Left lung (tissue), 10 donors: ENCODE results near the gene PODXL. TPM values are rescaled to one million over a fixed set of nuclear protein-coding genes. Genes with fewer than 3 reads are reported as not detected.

Experiments
- ATAC-seq: fragments of 200-7000 bp; cut with Tn5 transposase; one replicate; pipeline ENCODE4 v1.9.1; 2020; ENCODE audit warnings: moderate library complexity
- DNase-seq, 4 donors: peaks; one replicate each; pipeline ENCODE4 v3.0.0-alpha.2; 2013 to 2020
- H3K27ac ChIP-seq, 2 donors: fragments of 200-600 bp; sonication (generic) in 1 of 2; one replicate each; pipeline versions ENCODE4 v1.5.0 to v1.8.0; 2020 to 2021
- H3K27me3 ChIP-seq, 2 donors: fragments of 200-600 bp; sonication (generic) in 1 of 2; one replicate each; pipeline versions ENCODE4 v1.5.0 to v1.8.0; 2020 to 2021
- H3K36me3 ChIP-seq, 2 donors: fragments of 200-600 bp; sonication (generic) in 1 of 2; one replicate each; pipeline versions ENCODE4 v1.5.0 to v1.8.0; 2020 to 2021
- H3K4me1 ChIP-seq, 2 donors: fragments of 200-600 bp; one replicate each; pipeline ENCODE4 v1.8.0; 2021
- H3K4me3 ChIP-seq, 2 donors: fragments of 200-600 bp; sonication (generic) in 1 of 2; one replicate each; pipeline versions ENCODE4 v1.5.0 to v1.8.0; 2020 to 2021; ENCODE audit warnings: mild to moderate bottlenecking in 1 of 2
- H3K9me3 ChIP-seq, 2 donors: fragments of 200-600 bp; sonication (generic) in 1 of 2; one replicate each; pipeline versions ENCODE4 v1.5.0 to v1.8.0; 2020 to 2021
- CTCF ChIP-seq, 2 donors: fragments of 200-600 bp; sonication (generic) in 1 of 2; IDR thresholded peaks; one replicate each; pipeline versions ENCODE4 v1.5.0 to v1.8.0; 2021; ENCODE audit warnings: antibody characterized with exemption in 2 of 2
- intact Hi-C, 2 donors: fragments of 100-400 bp; cut with DNase I; formaldehyde crosslinking; loops; one replicate each; pipeline versions ENCODE4 v1.11.2 to v1.14.2; 2022
- polyA plus RNA-seq, 6 donors: library from polyadenylated mRNA; unstranded; fragments of 120-200 nt; gene quantifications; one replicate each; pipeline ENCODE4 v1.2.1, GENCODE V29; 2013; ENCODE audit not compliant: insufficient read length in 6 of 6
- total RNA-seq, 2 donors: library from RNA; stranded (reverse); fragmentation: NEBNext Ultra II Directional; extraction: Animal tissue kit (Norgen Biotek cat#: 25700); gene quantifications; one replicate each; pipeline ENCODE4 v1.2.1, GENCODE V29; 2021
- donor health status: DM: no; HTN: yes; CAD: no.
- donor health status: DM: no; HTN: no; CAD: no.

PODXL gene
- total and polyA plus RNA-seq, 8 donors: 52.3 to 124 (median 63.0) TPM

- peak overlapping the region in 1 of 2 donors; percentile 66 for H3K4me3 ChIP-seq
- TF ChIP-seq CTCF (IDR thresholded peaks at IDR 0.05): no peak
- DNase-seq (no peak), ATAC-seq (no peak)
- no peaks in the 10 kb centered on the region for H3K9me3 ChIP-seq
- H3K36me3 ChIP-seq: no peaks in the 10 kb centered on the region
- H3K4me1 ChIP-seq: peaks cover 19 to 28% of the 10 kb centered on the region in 2 donors
- intact Hi-C loops: no loop called here
- peak overlapping the region in 1 of 2 donors; percentile 56 for H3K27ac ChIP-seq
- H3K27me3 ChIP-seq: peaks cover 11 to 50% of the 10 kb centered on the region in 2 donors
Measured at GRCh38 chr7:131553931-131554330, 2.5 kb downstream of the PODXL start.

GRCh38 chr7:131552053-131552452, 4.4 kb downstream of the PODXL start:
- DNase-seq: no peak
- Histone ChIP-seq H3K27me3 (peaks cover 4 to 31% of the 10 kb centered on the region in 2 donors), H3K4me3 (peak overlapping the region in 1 of 2 donors; percentile 66), H3K4me1 (peaks cover 7 to 16% of the 10 kb centered on the region in 2 donors), H3K9me3 (no peaks in the 10 kb centered on the region), H3K36me3 (no peaks in the 10 kb centered on the region), H3K27ac (peak overlapping the region in 1 of 2 donors; percentile 15)
- no peak for ATAC-seq
- no peak for TF ChIP-seq CTCF (IDR thresholded peaks at IDR 0.05)
- intact Hi-C loops: no loop called here

- Histone ChIP-seq H3K27ac (no peak overlapping the region), H3K4me3 (no peak overlapping the region), H3K4me1 (peaks cover 3 to 17% of the 10 kb centered on the region in 2 donors), H3K9me3 (no peaks in the 10 kb centered on the region), H3K27me3 (peaks cover 0 to 19% of the 10 kb centered on the region in 2 donors), H3K36me3 (no peaks in the 10 kb centered on the region)
- TF ChIP-seq CTCF (IDR thresholded peaks at IDR 0.05): no peak
- DNase-seq (no peak), ATAC-seq (no peak)
- intact Hi-C loops: no loop called here
Measured at GRCh38 chr7:131550846-131551245, 5.6 kb downstream of the PODXL start.

GRCh38 chr7:131548371-131548770, 8.1 kb downstream of the PODXL start:
- intact Hi-C loops: no loop called here
- H3K4me1 ChIP-seq: peaks cover 0 to 18% of the 10 kb centered on the region in 2 donors
- no peaks in the 10 kb centered on the region for H3K27me3 ChIP-seq
- no peak overlapping the region for H3K27ac ChIP-seq
- H3K36me3 ChIP-seq: no peaks in the 10 kb centered on the region
- no peak overlapping the region for H3K4me3 ChIP-seq
- no peak for TF ChIP-seq CTCF (IDR thresholded peaks at IDR 0.05)
- no peaks in the 10 kb centered on the region for H3K9me3 ChIP-seq
- ATAC-seq (no peak), DNase-seq (no peak)

GRCh38 chr7:131547589-131547988, 8.8 kb downstream of the PODXL start:
- no peak for TF ChIP-seq CTCF (IDR thresholded peaks at IDR 0.05)
- H3K9me3 ChIP-seq: no peaks in the 10 kb centered on the region
- H3K4me3 ChIP-seq: no peak overlapping the region
- H3K27me3 ChIP-seq: no peaks in the 10 kb centered on the region
- H3K36me3 ChIP-seq: no peaks in the 10 kb centered on the region
- peaks cover 0 to 18% of the 10 kb centered on the region in 2 donors for H3K4me1 ChIP-seq
- intact Hi-C loops: no loop called here
- no peak for DNase-seq
- no peak for ATAC-seq
- no peak overlapping the region for H3K27ac ChIP-seq
